ENCODE data around the gene SLC66A2.

DNA sequence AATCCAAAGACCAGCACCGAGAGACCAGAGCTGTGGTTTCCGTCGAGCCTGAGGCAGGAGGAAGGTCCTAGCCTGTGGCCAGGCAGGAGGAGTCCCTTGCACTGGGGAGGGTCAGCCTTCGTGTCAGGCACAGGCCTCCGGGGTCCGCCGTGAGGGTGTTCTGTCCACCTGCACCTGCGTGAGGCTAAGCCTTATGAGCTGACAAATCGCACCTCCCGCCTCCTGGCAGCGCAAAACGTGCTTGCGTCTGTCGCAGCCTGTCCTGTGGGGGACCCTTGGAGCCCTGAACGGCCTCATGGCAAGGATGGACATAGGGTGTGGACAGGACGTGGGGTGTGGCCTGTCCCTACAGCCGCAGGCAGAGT is 80.4 kb downstream of the SLC66A2 start:
- TF ChIP-seq CTCF (IDR thresholded peaks at IDR 0.05) (no peak), POLR2A (IDR thresholded peaks at IDR 0.05; ENCODE audit: low read depth) (no peak), EP300 (IDR thresholded peaks at IDR 0.05) (no peak)

Data from esophagus muscularis mucosa (tissue), 4 donors.